Stimulated activated CD4-positive, alpha-beta T cell treated with anti-CD3 and anti-CD28 coated beads, TNF-alpha, amount 100 ng/mL, for 4 hours (primary cell): Measurements from ENCODE around the gene PDXDC1.
"Not testable (repeated sequence)": the region's sequence is repeated elsewhere in the genome, so short reads cannot be mapped to it uniquely, and the experiment has no call there.

ENCODE experiments used
- DNase-seq, 3 experiments: peaks; one replicate each; pipeline ENCODE4 v3.0.0-alpha.2; 2020; ENCODE audit warnings: low read depth in 3 of 3

The PDXDC1 gene

DNA sequence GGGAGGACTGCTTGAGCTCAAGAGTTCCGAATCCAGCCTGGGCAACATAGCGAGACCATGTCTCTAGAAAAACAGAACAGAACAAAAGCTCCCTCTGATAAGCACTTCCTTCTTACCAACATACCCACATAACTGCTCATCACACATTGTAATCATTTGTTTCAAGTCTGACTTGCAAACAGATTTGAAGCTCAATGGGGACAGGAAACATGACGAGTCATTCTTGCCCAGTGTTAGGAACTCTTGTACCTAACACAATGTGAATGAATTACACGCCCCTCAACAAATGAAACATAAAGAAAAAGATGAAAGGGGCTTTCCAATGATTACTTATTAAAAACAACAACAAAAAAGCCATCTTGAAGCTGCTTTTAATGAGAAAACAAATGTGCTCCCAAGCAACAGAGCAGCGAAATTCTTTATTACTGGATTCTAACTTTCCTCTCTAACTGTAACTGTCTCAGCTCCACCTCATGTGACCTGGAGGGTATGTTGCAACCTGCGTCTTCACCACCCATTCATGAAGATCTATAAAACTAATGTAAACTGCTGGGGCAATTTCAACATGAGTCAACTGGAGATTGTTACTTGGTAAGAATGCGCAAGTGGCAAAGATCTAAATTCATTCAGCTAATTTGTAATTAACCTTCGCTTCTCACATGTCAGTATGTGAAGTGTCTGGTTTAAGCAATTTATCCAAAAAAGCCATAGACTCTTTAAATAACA, 87.4 kb downstream of the PDXDC1 start:
- DNase-seq, result not testable (repeated sequence)

- DNase-seq, result not testable (repeated sequence)
Observed at GRCh38 chr16:15065961-15066360, 91.1 kb downstream of the PDXDC1 start.

GRCh38 chr16:15066690-15067089, 91.9 kb downstream of the PDXDC1 start:
- not testable (repeated sequence) for DNase-seq

GRCh38 chr16:15071013-15071412, 96.2 kb downstream of the PDXDC1 start:
- DNase-seq, result not testable (repeated sequence)

DNA sequence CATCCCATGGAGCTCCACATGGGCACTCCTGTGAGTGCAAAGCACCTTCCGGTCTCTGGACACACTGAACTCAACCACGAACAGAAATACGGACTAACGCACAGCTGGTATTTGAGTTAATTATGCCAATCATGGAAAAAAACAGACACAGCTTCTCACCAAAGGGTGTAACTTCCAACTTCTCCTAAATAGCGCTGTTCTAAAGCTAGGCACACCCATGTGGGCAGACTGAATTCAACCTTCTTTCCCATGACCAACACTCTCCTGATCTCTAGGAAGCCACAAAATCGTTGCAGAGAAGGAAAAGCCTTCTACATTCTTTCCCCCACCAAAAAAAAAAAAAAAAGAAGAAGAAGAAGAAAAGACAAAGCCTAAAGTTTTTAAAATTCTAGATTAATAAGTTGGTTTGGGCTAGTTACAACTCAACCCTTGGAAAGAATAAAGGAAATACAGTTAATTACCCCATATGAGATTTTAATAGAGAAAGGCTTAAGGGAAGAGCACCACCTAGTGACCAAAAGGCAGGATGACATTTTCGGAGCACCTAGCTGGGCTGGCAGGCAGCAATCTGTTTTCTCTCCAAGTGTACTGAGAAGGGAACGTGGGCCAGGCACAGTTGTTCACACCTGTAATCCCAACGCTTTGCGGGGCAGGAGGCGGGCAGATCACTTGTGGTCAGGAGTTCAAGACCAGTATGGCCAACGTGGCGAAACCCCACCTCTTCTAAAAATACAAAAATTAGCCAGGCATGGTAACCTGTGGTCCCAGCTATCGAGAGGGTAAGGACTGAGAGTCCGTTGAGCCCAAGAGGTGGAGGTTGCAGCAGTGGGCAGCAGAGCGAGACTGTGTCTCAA, 97.3 kb downstream of the PDXDC1 start:
- DNase-seq, result not testable (repeated sequence)

DNA sequence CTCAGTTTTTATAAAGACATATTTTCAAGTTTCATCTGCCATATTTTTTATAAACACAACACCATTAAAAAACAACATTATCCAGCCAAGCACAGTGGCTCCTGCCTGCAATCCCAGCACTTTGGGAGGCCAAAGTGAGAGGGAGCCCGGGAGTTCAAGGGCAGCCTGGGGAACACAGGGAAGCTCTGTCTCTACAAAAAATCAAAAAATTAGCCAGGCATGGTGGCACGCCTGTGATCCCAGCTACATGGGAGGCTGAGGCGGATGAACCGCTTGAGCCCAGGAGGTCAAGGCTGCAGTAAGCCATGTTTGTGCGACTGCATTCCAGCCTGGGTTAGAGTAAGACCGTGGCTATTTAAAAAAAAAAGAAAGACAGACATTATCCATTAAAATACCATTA, 98.3 kb downstream of the PDXDC1 start:
- DNase-seq, result no peak

DNA sequence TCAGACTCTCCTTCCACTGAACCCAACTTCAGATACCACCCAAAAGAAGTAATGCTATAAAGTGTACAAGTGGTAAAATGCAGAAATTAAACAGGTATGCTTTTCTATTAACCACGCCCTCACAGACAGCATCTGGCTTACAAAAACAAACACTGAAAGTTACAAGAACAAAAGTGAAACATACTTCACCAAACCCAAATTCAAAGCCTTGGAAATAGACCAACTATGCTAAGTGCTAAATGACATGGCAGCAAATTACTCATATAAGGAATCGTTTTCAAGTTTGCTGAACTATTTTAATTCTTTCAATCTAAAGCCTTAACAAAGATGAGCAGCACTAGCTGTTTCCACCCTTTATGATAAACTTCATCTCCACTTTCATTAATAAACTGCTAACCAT, 101.3 kb downstream of the PDXDC1 start:
- DNase-seq, result not testable (repeated sequence)

- not testable (repeated sequence) for DNase-seq
Observed at GRCh38 chr16:15080883-15081282, 106.1 kb downstream of the PDXDC1 start.

GRCh38 chr16:15082788-15083187, 108.0 kb downstream of the PDXDC1 start:
- DNase-seq, result not testable (repeated sequence)

GRCh38 chr16:15090663-15091269, 115.9 kb downstream of the PDXDC1 start:
- DNase-seq, result not testable (repeated sequence)

DNA sequence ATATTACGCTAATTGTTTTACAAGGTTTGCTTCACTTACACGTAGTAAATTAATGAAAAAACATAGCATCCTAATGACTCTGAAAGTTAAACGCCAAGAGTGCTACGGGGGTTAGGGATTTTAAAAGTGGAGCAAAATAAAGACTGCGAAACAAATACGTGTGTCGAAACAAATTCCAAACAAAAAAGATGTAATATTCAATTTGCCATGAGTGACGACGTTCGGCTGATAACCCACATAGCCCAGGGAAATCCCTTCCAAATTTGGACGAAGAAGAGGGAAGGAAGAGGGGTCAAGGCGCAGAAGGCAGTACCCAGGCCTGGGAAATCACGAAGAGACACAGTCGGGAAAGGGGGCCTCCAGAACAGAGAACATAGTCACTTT, 118.7 kb downstream of the PDXDC1 start:
- not testable (repeated sequence) for DNase-seq

GRCh38 chr16:15093955-15094827, 119.4 kb downstream of the PDXDC1 start, which contains the start of gene RRN3:
TSS of gene RRN3 (minus strand) at chr16:15094272. CDS start at chr16:15094233, 39 bp downstream.
- peak; percentile 72 to 74 (median 74) for DNase-seq

DNA sequence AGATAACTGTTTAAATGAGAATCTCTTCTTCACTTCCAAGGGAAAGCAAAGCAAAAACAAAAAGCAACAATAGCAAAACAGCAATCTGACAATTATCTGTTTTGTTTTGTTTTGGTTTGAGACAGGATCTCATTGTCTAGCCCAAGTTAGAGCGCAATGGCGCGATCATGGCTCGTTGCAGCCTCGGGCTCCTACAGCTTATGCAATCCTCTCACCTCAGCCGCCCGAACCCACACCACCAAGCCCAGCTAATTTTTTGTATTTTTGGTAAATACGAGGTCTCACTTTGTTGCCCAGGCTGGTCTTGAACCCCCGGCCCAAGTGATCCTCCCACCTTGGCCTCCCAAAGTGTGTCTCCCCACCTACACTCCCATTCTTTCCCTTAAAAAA, 121.8 kb downstream of the PDXDC1 start:
- not testable (repeated sequence) for DNase-seq

DNA sequence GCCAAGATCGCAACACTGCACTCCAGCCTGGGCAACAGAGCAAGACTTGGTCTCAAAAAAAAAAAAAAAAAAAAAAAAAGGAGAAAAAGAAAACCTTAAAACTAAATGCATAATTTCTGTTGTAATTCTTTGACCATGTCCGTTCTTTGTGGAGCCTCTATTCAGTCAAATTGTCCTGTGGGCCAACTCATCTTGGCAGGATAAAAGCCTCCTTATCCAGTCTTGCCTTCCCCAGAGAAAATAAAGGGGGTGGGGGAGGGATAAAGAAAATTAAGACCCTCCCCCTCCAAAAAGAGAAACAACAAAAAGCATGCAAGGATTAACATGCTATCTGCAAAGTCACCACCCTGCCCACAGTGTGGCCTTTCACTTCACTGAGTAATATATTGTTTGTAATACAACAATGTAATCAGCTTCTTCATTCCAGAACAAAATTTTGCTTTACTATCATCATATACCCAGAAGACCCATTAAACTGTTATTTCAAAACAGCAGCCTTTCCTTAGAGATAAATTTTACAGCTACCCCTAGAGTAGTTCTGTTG, 124.6 kb downstream of the PDXDC1 start:
- DNase-seq, result not testable (repeated sequence)

GRCh38 chr16:15100372-15100987, 125.7 kb downstream of the PDXDC1 start:
- DNase-seq, result not testable (repeated sequence)

DNA sequence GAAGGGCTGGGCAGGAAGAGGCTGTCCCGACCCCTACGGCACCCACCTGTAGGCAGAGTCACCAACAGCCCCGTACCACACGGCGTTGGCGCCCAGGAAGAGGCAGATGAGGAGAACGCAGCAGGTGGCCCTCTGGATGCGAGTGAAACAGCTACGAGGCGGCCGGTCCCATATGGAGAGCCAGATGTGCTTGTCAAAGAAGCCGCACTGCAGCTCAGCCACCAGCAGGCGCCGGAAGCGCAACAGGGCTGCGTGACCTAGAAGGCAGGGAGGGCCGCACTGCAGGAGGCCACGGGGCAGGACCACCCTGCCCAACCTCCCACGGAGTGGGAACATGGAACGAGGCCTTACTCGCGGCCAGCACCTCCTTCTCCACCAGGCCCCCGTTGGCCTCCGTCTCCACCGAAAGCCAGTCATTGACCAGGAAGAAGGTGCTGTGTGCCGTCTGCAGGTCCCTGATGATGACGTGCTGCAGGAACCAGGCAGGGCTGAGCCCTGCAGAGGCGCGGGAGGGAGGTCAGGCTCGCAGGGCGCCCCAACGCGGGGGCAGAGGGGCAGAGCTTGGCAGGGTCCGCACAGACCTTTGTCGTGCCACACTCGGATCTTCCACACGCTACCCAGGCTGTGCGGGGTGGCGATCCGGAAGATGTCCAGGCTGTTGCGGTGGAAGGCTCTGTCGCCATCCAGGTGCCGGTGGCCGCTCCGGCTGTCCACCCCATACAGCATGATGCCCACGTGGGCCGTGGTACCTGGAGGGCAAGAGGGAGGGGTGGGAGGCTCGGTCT, 153.0 kb downstream of the PDXDC1 start:
- not testable (repeated sequence) for DNase-seq

DNA sequence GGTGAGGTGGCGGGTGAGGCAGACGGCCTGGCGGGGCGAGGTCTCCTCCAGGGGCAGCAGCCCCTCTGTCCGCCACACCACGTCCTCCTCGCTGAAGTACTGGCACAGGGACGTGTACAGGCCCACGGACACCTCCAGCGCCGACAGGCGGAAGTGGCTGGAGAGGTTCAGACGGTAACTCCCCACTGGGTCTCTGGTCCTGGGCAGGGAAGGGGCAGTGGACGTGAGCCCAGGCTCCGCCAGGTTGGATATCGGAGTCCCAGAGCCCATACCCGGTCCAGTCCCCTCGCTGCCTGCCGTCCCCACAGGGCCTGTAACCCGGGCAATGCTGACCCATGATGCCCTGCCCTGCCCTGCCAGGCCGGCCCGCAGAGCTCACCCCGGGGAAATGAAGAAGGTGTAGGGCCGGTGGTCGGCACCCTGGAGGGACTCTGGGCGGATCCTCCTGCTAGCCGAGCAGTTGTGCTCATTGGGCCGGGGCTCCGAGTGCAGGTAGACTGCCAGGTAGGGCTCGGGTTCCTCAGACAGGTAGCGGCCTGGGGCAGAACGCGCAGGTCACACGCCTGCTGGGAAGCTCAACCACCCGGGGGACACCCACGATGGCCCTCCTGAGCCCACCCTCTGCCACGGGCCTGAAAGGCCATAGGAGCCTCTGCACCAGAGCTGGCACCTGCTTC, 155.6 kb downstream of the PDXDC1 start:
- DNase-seq, result not testable (repeated sequence)

- not testable (repeated sequence) for DNase-seq
Observed at GRCh38 chr16:15130943-15131700, 156.3 kb downstream of the PDXDC1 start.
